Upper lobe of left lung (tissue), 4 donors: Measurements from ENCODE around the gene STK10.

Experiments used
- CTCF ChIP-seq, 6 experiments: fragments of 450-650 bp in 4 of 6; fragments of 200-600 bp in 2 of 6; sonication (generic) in 2 of 6; IDR thresholded peaks; one replicate each; pipeline ENCODE4 v1.5.1; 2016 to 2019; ENCODE audit warnings: antibody characterized with exemption in 6 of 6
- EP300 ChIP-seq, 4 donors: sonication (generic); formaldehyde crosslinking; IDR thresholded peaks; one replicate each; pipeline ENCODE4 v1.5.1; 2017; ENCODE audit warnings: antibody characterized with exemption in 4 of 4, control low read depth in 2 of 4
- POLR2A ChIP-seq, 4 donors: fragments of 450-650 bp; IDR thresholded peaks; one replicate each; pipeline ENCODE4 v1.5.1; 2016 to 2017; ENCODE audit warnings: antibody characterized with exemption in 4 of 4, mild to moderate bottlenecking in 2 of 4

- TF ChIP-seq CTCF (IDR thresholded peaks at IDR 0.05) (no peak), POLR2A (IDR thresholded peaks at IDR 0.05) (no peak), EP300 (IDR thresholded peaks at IDR 0.05) (no peak)
These were observed 124.4 kb downstream of the STK10 start for GRCh38 chr5:172063463-172064235.
